ENCODE data around the gene ADGRG7.
"Not testable (repeated sequence)": the region's sequence is repeated elsewhere in the genome, so short reads cannot be mapped to it uniquely, and the experiment has no call there.

The ADGRG7 gene

GRCh38 chr3:100570811-100571210 lies 38.6 kb upstream of the ADGRG7 start:
- DNase-seq (ENCODE audit: low read depth) = no peak

GRCh38 chr3:100574536-100574935 lies 34.9 kb upstream of the ADGRG7 start:
- H3K4me3 ChIP-seq (ENCODE audit: low read depth, low read length) = no peak overlapping the region
- no peak for TF ChIP-seq CTCF (IDR thresholded peaks at IDR 0.05; ENCODE audit: insufficient read depth, low read depth, low read length, missing control alignments)
- no peak for DNase-seq (ENCODE audit: low read depth)

More at GRCh38 chr3:100570811-100571210, 38.6 kb upstream of the ADGRG7 start:
- TF ChIP-seq CTCF (IDR thresholded peaks at IDR 0.05; ENCODE audit: insufficient read depth, low read depth, low read length, missing control alignments) = no peak
- no peak overlapping the region for H3K4me3 ChIP-seq (ENCODE audit: low read depth, low read length)

- no peak overlapping the region for H3K4me3 ChIP-seq (ENCODE audit: low read depth, low read length)
- TF ChIP-seq CTCF (IDR thresholded peaks at IDR 0.05; ENCODE audit: insufficient read depth, low read depth, low read length, missing control alignments) = no peak
- DNase-seq (ENCODE audit: low read depth) = no peak
These were observed 33.7 kb upstream of the ADGRG7 start for GRCh38 chr3:100575704-100576103.

- no peak overlapping the region for H3K4me3 ChIP-seq (ENCODE audit: low read depth, low read length)
- DNase-seq (ENCODE audit: low read depth) = no peak
- no peak for TF ChIP-seq CTCF (IDR thresholded peaks at IDR 0.05; ENCODE audit: insufficient read depth, low read depth, low read length, missing control alignments)
These were observed 31.9 kb upstream of the ADGRG7 start for GRCh38 chr3:100577382-100578008.

GRCh38 chr3:100578646-100579045 lies 30.8 kb upstream of the ADGRG7 start:
- no peak for TF ChIP-seq CTCF (IDR thresholded peaks at IDR 0.05; ENCODE audit: insufficient read depth, low read depth, low read length, missing control alignments)
- no peak overlapping the region for H3K4me3 ChIP-seq (ENCODE audit: low read depth, low read length)
- no peak for DNase-seq (ENCODE audit: low read depth)

GRCh38 chr3:100580147-100580546 lies 29.3 kb upstream of the ADGRG7 start:
- no peak for DNase-seq (ENCODE audit: low read depth)
- TF ChIP-seq CTCF (IDR thresholded peaks at IDR 0.05; ENCODE audit: insufficient read depth, low read depth, low read length, missing control alignments) = no peak
- H3K4me3 ChIP-seq (ENCODE audit: low read depth, low read length) = no peak overlapping the region

GRCh38 chr3:100581650-100582049 lies 27.8 kb upstream of the ADGRG7 start:
- no peak for DNase-seq (ENCODE audit: low read depth)
- no peak for TF ChIP-seq CTCF (IDR thresholded peaks at IDR 0.05; ENCODE audit: insufficient read depth, low read depth, low read length, missing control alignments)
- no peak overlapping the region for H3K4me3 ChIP-seq (ENCODE audit: low read depth, low read length)

- not testable (repeated sequence) for DNase-seq (ENCODE audit: low read depth); H3K4me3 ChIP-seq (ENCODE audit: low read depth, low read length)
These were observed 27.2 kb upstream of the ADGRG7 start for GRCh38 chr3:100582157-100582556.

All from GM12865 (cell line).